Heart right ventricle (tissue), 16 donors: ENCODE measurements around the gene PPT2. TPM values are rescaled to one million over a fixed set of nuclear protein-coding genes. Genes with fewer than 3 reads are reported as not detected.

Experiments
- ATAC-seq, 8 donors: fragments of 200-7000 bp; cut with Tn5 transposase; one replicate each; pipeline ENCODE4 v1.9.1; 2020; ENCODE audit warnings: mild to moderate bottlenecking in 8 of 8, moderate library complexity in 8 of 8, moderate number of reproducible peaks in 1 of 8
- DNase-seq, 2 donors: peaks; one replicate each; pipeline ENCODE4 v3.0.0-alpha.2; 2020
- H3K27ac ChIP-seq, 10 donors: fragments of 200-600 bp; sonication (generic) in 2 of 10; one replicate each; pipeline versions ENCODE4 v1.5.0 to v1.8.0; 2020 to 2022; ENCODE audit warnings: mild to moderate bottlenecking in 3 of 10
- H3K27me3 ChIP-seq, 7 donors: fragments of 200-600 bp; one replicate each; pipeline ENCODE4 v1.8.0; 2021 to 2022; ENCODE audit warnings: mild to moderate bottlenecking in 2 of 7
- H3K36me3 ChIP-seq, 9 donors: fragments of 200-600 bp; sonication (generic) in 1 of 9; one replicate each; pipeline versions ENCODE4 v1.5.0 to v1.8.0; 2020 to 2022; ENCODE audit warnings: mild to moderate bottlenecking in 2 of 9
- H3K4me1 ChIP-seq, 9 donors: fragments of 200-600 bp; sonication (generic) in 1 of 9; one replicate each; pipeline versions ENCODE4 v1.5.0 to v1.8.0; 2020 to 2022; ENCODE audit warnings: mild to moderate bottlenecking in 4 of 9
- H3K4me3 ChIP-seq, 10 donors: fragments of 200-600 bp; sonication (generic) in 2 of 10; one replicate each; pipeline versions ENCODE4 v1.5.0 to v1.8.0; 2020 to 2022; ENCODE audit warnings: mild to moderate bottlenecking in 7 of 10, moderate library complexity in 2 of 10
- H3K9me3 ChIP-seq, 11 donors: fragments of 200-600 bp in 10 of 11; sonication (generic) in 2 of 11; one replicate each; pipeline versions ENCODE4 v1.5.0 to v1.8.0; 2013 to 2022; ENCODE audit warnings: mild to moderate bottlenecking in 2 of 11, control low read depth in 1 of 11, moderate library complexity in 1 of 11
- WGBS, 2 donors: extraction: QIAGEN DNeasy Blood & Tissue Kit; methylation state at CpG; one replicate each; pipeline ENCODE4 v1.1.7; 2013; ENCODE audit warnings: inconsistent platforms in 1 of 2; 5-methylcytosine and 5-hydroxymethylcytosine counted together
- intact Hi-C, 10 donors: fragments of 100-400 bp; cut with DNase I; formaldehyde crosslinking; loops; one replicate each; pipeline versions ENCODE4 v1.11.1 to v1.14.2; 2022
- polyA plus RNA-seq, 2 donors: library from polyadenylated mRNA; stranded (reverse); fragments of 200-250 nt; gene quantifications; one replicate each; pipeline ENCODE4 v1.2.3, GENCODE V29; 2013
- total RNA-seq, 10 donors: library from RNA; stranded (reverse); fragmentation: NEBNext Ultra II Directional in 3 of 10; extraction: Animal tissue kit (Norgen Biotek cat#: 25700) in 3 of 10; gene quantifications; one replicate each; pipeline versions ENCODE4 v1.2.1 to v1.2.4, GENCODE V29; 2021 to 2023
- TF ChIP-seq, protein P1 (sequence below), 9 donors: fragments of 200-600 bp; sonication (generic) in 2 of 9; IDR thresholded peaks; one replicate each; pipeline versions ENCODE4 v1.5.0 to v1.8.0; 2021 to 2022; ENCODE audit warnings: antibody characterized with exemption in 9 of 9, mild to moderate bottlenecking in 5 of 9, moderate library complexity in 1 of 9
- donor health status: Arrhythmogenic right ventricular cardiomyopathy.
- donor health status: ischemic (EF 13 %, LVEDD 7.1; RV severe dilation, severe dysfunction).
- donor health status: healthy with polysubstance abuse.
- donor health status: DM: no; HTN: yes; CAD: no.
- donor health status: DM: no; HTN: no; CAD: no.
- donor health status: ischemic (EF 25% LVEDD 6.9; RV normal size, moderate dysfunction).
- donor health status: ischemic (EF 25% LVEDD 5.7; RV mildly dilated, moderate dysfunction).
- donor health status: healthy.
- donor health status: DM: yes; HTN: yes; CAD: no.
- donor health status: Ischemic cardiomyopathy.
- donor health status: ischemic (EF 35%, LVEDD 5.7; RV mildly dilated, moderate dysfunction).
- donor health status: nonischemic (EF 11% LVEDD 7.7; RV severe dilation, severe dysfunction).
- donor health status: DM: yes; HTN: yes; CAD: no.
- donor health status: PGD.
- donor health status: ischemic (EF 29% LVEDD 5.4; RV normal size, mild dysfunction).
- donor health status: nonischemic (EF 23%, LVEDD 6.1; RV moderate dilation, normal function).

Gene PPT2
- total and polyA plus RNA-seq, 12 donors = 16.8 to 31.8 (median 22.2) TPM

DNA sequence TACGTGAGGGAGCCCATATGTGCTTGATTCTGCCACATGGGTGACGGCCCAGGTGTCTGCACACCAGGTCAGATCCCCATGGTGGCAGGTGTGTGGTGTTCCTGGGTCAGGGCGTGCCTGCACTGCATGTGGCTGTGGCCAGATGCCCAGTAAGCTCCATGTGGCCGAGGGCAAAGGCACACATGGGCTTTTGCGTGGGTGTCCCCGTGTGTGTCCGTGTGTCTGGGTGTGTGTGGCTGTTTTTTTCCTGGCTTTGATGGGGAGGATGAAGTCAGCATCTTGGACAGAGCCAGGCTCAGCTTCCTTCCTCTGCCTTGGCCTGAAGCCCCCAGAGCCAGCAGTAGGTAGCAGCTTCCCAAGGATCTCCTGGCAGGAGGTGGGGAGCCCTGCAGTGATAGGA, 43.3 kb upstream of the PPT2 start:
- intact Hi-C loops = loop anchor here in 4 of 10 donors (5.0 to 10.0 kb wide), 3 partner anchors 124 to 134 kb away; no protein-coding TSS in a partner anchor
- Histone ChIP-seq H3K4me1 (peaks cover 38 to 92% (median 77%) of the 10 kb centered on the region in 9 donors), H3K4me3 (peak overlapping the region in 8 of 10 donors; percentile 57 to 82 (median 66)), H3K27me3 (peaks cover 0 to 9% (median 0%) of the 10 kb centered on the region in 7 donors), H3K9me3 (no peaks in the 10 kb centered on the region), H3K36me3 (peaks cover 0 to 14% (median 0%) of the 10 kb centered on the region in 9 donors), H3K27ac (peak overlapping the region; percentile 66 to 96 (median 90))
- WGBS, 2 donors = 44 to 59% methylated on average over 7 of the region's 7 CpGs
- peak in 1 of 2 donors; percentile 46 for DNase-seq
- peak in 7 of 8 donors; percentile 2 to 46 (median 13) for ATAC-seq
- TF ChIP-seq, protein P1, sequence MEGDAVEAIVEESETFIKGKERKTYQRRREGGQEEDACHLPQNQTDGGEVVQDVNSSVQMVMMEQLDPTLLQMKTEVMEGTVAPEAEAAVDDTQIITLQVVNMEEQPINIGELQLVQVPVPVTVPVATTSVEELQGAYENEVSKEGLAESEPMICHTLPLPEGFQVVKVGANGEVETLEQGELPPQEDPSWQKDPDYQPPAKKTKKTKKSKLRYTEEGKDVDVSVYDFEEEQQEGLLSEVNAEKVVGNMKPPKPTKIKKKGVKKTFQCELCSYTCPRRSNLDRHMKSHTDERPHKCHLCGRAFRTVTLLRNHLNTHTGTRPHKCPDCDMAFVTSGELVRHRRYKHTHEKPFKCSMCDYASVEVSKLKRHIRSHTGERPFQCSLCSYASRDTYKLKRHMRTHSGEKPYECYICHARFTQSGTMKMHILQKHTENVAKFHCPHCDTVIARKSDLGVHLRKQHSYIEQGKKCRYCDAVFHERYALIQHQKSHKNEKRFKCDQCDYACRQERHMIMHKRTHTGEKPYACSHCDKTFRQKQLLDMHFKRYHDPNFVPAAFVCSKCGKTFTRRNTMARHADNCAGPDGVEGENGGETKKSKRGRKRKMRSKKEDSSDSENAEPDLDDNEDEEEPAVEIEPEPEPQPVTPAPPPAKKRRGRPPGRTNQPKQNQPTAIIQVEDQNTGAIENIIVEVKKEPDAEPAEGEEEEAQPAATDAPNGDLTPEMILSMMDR (IDR thresholded peaks at IDR 0.05) = no peak

DNA sequence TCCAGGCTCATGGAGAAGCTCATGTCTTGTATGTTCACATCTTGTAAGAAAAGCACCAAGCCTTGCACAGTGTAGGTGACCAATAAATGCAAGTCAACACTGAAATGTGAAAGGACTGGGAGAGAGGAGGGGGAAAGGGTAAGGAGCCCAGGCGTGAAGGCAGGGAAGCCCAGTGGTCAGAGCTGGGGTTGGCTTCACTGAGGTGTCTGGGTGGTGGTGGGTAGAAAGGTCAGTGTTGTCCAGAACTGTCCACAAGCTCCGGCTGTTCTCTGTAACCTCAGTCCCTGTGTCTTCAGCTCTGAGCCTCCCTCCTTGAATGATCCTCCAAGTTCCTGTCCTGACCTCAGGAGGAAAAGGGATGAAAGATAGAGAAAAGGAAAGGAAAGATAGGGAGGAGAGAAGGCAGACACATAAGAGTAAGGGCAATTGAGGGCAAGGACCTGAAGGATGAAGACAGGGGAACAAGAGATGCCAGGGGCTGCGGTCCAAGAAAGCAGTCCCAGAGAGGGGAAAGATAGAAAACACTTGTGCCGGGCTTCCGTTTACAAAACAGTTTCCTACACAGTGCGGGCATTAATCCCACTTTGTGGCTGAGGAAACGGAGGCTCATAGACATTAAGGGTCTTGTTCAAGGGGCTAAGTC, 42.4 kb upstream of the PPT2 start:
- Histone ChIP-seq H3K9me3 (no peaks in the 10 kb centered on the region), H3K4me1 (peaks cover 35 to 85% (median 71%) of the 10 kb centered on the region in 9 donors), H3K4me3 (peak overlapping the region in 1 of 10 donors; percentile 64), H3K27ac (peak overlapping the region; percentile 36 to 96 (median 86)), H3K27me3 (peaks cover 0 to 9% (median 0%) of the 10 kb centered on the region in 7 donors), H3K36me3 (peaks cover 0 to 20% (median 0%) of the 10 kb centered on the region in 9 donors)
- TF ChIP-seq, protein P1 (IDR thresholded peaks at IDR 0.05) = no peak
- ATAC-seq = peak in 4 of 8 donors; percentile 1 to 2 (median 2)
- 51 to 56% methylated on average over 7 of the region's 7 CpGs for WGBS, 2 donors
- DNase-seq = peak in 1 of 2 donors; percentile 48
- intact Hi-C loops = loop anchor here in 4 of 10 donors (5.0 to 10.0 kb wide), 3 partner anchors 123 to 133 kb away; no protein-coding TSS in a partner anchor

DNA sequence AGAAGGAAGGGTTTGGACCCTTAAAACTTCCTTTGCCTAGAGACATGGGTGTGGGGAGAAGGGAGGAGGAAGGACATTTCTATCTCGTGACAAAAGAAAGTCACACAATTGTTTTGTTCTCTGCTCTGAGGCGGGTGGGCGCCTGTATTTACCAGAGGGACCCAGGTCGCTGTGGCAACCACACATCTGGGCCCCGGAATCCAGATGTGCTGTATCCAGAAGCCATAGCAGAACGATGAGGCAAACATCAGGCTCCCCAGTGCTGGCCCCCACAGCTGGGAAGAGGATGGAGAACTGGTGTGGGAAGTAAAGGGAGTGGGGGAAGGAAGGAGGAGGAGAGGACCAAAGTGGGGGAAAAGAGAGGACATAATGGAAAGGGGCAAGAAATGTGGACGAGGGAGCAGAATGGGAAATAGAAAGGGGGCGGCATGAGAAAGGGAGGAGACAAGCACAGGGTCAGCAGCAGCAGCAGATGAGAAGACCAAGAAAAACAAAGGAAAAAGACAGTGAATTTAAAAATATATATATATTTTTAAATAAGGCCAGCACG, 41.4 kb upstream of the PPT2 start:
- Histone ChIP-seq H3K27ac (peak overlapping the region; percentile 36 to 96 (median 86)), H3K36me3 (peaks cover 0 to 29% (median 6%) of the 10 kb centered on the region in 9 donors), H3K4me3 (no peak overlapping the region), H3K4me1 (peaks cover 29 to 75% (median 62%) of the 10 kb centered on the region in 9 donors), H3K27me3 (peaks cover 0 to 9% (median 0%) of the 10 kb centered on the region in 7 donors), H3K9me3 (no peaks in the 10 kb centered on the region)
- TF ChIP-seq, protein P1 (IDR thresholded peaks at IDR 0.05) = no peak
- DNase-seq = peak; percentile 50 to 58
- 41 to 59% methylated on average over 9 of the region's 9 CpGs for WGBS, 2 donors
- ATAC-seq = peak in 6 of 8 donors; percentile 1 to 20 (median 12)
- intact Hi-C loops = loop anchor here in 4 of 10 donors (5.0 to 10.0 kb wide), 3 partner anchors 122 to 132 kb away; no protein-coding TSS in a partner anchor
